HG02970 (cell line): Measurements from ENCODE around the gene PLEK.
"Not testable (repeated sequence)": the region's sequence is repeated elsewhere in the genome, so short reads cannot be mapped to it uniquely, and the experiment has no call there.

Source experiments
- ATAC-seq: cut with Tn5 transposase; IDR thresholded peaks from one replicate; pipeline ENCODE4 v1.9.1; 2021; ENCODE audit warnings: mild to moderate bottlenecking, moderate library complexity, moderate number of reproducible peaks; ENCODE audit not compliant: unreplicated experiment, low FRiP score

PLEK gene

DNA sequence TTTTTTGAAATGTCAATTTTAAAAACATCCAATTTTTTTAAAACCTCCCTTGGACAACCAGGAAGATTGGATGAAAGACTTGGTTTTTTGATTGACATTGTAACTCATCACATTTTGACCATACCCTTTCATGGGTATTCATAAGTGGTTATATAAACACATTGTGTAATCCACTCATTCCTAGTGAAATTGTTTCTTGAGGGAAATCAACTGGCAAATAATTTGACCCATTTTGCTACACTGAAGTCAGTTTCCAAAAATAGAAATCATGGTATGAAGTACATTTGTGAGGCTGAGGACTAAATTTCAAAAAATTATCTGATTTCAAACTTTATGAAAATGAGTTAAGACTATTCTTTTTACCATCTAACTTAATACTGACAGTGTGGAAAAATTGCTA is 70.5 kb downstream of the PLEK start:
- ATAC-seq = no peak

DNA sequence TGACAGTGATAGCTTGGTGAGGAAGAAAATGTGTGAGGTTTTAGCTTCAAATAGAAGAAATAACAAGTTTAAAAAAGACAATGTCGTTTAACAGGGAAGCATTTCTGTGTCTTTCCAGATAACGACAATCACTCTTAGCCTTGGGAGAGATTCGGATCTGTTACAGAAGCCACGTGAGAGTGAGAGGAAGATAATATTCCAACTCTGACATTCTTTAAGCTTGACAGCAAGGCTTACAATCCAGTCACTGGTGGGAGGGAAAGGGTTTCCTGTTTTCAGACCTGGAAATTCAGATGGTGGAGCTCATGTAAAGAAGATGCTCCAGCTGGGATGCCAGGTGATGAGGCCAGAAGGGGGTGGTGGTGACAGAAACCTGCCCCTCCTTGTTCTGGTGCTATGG is 71.2 kb downstream of the PLEK start:
- no peak for ATAC-seq

DNA sequence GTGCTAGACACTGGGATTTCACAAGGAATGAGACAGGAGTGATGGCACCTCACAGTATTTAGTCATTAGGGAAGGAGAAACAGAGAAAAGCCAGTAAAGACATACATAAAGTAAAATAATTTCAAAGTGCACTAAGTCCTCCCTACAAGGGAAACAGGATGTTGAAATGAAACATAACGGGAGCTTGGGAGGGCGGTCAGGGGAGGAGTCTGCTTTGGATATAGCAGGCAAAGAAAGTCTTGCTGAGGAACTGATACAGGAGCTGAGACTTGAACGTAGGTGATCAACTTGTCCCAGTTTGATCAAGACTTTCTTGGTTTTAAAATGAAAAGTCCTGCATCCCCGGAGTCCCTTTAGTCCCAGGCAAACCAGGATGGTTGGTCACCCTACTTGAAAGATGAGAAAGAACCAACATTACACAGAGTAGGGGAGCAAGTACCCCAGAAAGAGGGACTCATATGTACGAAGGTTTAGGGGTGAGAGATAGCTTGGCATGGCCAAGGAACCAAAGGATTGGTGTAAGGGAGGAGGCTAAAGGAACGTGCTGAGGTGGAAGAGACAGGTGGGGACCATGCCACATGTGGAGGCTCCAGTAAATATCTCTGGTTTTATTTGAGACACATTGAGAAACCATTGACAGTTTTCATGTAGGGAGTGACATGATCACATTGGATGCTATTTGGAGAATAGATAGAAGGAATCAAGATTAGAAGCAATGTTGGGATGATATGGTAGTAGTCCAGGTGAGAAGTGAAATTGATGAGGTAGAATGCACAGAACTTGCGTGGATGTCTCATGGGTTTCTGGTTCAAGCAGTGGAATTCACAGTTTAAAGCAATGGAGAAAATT is 73.6 kb downstream of the PLEK start:
- no peak for ATAC-seq

DNA sequence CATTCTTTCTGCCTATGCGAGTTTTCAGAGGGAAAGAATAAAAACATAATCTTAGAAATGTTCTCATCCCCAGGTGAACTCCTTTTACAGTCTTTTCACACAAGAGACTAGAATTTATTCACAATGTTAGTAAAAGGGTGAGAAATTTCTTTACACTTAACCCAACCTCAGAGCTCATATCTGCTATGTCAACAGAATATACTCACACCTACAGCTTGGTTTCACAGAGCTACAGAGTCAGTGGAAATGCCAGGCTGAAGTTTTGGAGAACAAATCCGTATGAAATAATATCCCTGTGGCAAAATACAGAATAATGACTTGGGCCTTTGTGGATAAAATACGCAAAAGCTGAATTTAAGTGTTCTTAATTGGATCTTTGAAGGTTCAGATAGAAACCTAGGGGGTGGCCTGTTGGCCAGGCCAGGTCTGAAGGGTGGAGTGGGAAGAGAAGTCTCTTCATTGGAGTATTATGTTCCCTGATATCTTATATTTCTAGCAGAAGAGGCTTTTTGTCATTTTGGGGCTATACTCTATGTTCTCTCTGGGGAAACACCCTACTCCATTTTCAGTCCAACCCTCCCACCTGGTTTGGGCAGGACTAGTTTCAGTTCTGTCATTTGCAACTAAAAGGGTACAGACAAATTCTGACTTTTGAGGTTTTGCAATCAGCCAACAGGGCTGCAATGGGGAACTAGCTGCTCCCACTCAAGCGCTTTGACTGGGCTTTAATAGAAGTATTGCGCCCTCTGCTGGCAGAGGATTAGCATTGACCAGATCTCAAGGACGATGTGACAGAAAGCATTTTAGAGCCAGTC is 76.3 kb downstream of the PLEK start:
- ATAC-seq = peak; percentile 98

DNA sequence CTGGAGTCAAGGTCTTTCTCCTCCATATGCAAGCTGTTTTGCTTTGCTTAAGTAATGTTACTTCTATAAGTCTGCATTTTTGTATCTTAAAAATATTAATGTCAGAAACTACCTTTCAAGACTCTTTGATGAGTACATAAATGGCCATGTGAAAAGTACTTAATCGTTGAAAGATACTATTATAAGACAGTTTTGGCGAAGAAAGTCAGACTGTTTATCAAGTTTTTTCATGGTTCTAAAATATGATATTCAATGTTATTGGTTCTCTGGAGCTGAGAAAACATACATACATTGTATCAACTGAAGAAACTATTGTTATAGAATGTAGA is 76.9 kb downstream of the PLEK start:
- ATAC-seq = no peak

DNA sequence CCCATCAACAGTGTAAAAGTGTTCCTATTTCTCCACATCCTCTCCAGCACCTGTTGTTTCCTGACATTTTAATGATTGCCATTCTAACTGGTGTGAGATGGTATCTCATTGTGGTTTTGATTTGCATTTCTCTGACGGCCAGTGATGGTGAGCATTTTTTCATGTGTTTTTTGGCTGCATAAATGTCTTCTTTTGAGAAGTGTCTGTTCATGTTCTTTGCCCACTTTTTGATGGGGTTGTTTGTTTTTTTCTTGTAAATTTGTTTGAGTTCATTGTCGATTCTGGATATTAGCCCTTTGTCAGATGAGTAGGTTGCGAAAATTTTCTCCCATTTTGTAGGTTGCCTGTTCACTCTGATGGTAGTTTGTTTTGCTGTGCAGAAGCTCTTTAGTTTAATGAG is 81.3 kb downstream of the PLEK start:
- not testable (repeated sequence) for ATAC-seq
